Measurements from ENCODE around the gene TBC1D1.

The TBC1D1 gene

GRCh38 chr4:37985730-37986275, 94.9 kb downstream of the TBC1D1 start:
- no peak for TF ChIP-seq CTCF (IDR thresholded peaks at IDR 0.05; ENCODE audit: borderline replicate concordance, insufficient read depth, low read depth, low read length)
- H3K4me3 ChIP-seq (ENCODE audit: low read depth, low read length): no peak overlapping the region

GRCh38 chr4:37988670-37989069, 97.8 kb downstream of the TBC1D1 start:
- no peak for TF ChIP-seq CTCF (IDR thresholded peaks at IDR 0.05; ENCODE audit: borderline replicate concordance, insufficient read depth, low read depth, low read length)
- H3K4me3 ChIP-seq (ENCODE audit: low read depth, low read length): no peak overlapping the region

- no peak for TF ChIP-seq CTCF (IDR thresholded peaks at IDR 0.05; ENCODE audit: borderline replicate concordance, insufficient read depth, low read depth, low read length)
- no peak overlapping the region for H3K4me3 ChIP-seq (ENCODE audit: low read depth, low read length)
These were observed 98.7 kb downstream of the TBC1D1 start for GRCh38 chr4:37989398-37990260.

- no peak for TF ChIP-seq CTCF (IDR thresholded peaks at IDR 0.05; ENCODE audit: borderline replicate concordance, insufficient read depth, low read depth, low read length)
- no peak overlapping the region for H3K4me3 ChIP-seq (ENCODE audit: low read depth, low read length)
These were observed 99.9 kb downstream of the TBC1D1 start for GRCh38 chr4:37990731-37991245.

- H3K4me3 ChIP-seq (ENCODE audit: low read depth, low read length): no peak overlapping the region
- no peak for TF ChIP-seq CTCF (IDR thresholded peaks at IDR 0.05; ENCODE audit: borderline replicate concordance, insufficient read depth, low read depth, low read length)
These were observed 100.9 kb downstream of the TBC1D1 start for GRCh38 chr4:37991623-37992410.

GRCh38 chr4:37993806-37994205, 102.9 kb downstream of the TBC1D1 start:
- TF ChIP-seq CTCF (IDR thresholded peaks at IDR 0.05; ENCODE audit: borderline replicate concordance, insufficient read depth, low read depth, low read length): no peak
- no peak overlapping the region for H3K4me3 ChIP-seq (ENCODE audit: low read depth, low read length)

All from GM12875 (cell line).